SK-N-DZ (cell line): Measurements from ENCODE around the gene GFI1B. TPM values are rescaled to one million over a fixed set of nuclear protein-coding genes. Genes with fewer than 3 reads are reported as not detected.

ENCODE experiments used
- DNase-seq: peaks from one replicate; pipeline ENCODE4 v3.0.0-alpha.2; 2015; ENCODE audit warnings: low spot score
- polyA plus RNA-seq, 2 experiments: library from polyadenylated mRNA; depleted of rRNA; stranded (reverse); fragments of >200 nt; gene quantifications; 2 replicates each; pipeline ENCODE4 v1.2.3, GENCODE V29; 2014

GFI1B gene
- 0.03 TPM in 1 of 2 replicates, not detected in the other for polyA plus RNA-seq (2014; cell fraction: cytosol; rRNA removed)
- not detected in 2 replicates for polyA plus RNA-seq (2014; cell fraction: nucleus; rRNA removed)

DNA sequence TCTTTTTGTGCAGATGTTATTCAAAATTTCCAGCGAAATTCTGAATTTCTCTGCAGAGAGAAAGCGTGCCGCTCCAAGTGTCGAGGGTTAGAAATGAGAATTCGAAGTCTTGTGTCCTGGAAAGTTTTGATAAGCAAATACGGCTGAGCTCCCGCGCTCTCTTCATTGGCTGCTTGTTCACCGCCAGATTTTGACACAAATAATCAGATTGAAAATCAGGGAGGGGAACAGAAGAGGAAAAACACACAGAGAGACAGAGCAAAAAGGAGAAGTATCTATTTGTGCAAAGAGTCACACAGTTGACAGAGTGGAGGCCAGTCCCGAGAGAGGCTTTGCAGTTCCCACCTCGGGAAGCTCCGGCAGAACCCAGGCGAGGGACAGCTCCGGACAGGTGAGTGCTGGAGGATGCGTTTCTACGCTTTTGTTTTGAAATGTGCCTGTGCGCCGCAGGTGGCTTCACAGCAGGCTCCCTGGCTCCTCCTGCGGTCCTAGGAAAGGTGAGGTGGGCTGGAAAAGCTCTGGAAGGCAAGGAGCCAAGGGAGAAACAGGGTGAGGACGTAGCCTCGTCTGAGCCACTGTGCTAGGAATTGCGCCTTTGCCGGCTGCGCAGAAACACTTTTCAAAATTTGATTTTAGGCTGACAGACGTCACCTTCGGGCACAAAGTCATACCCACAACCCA is at the start of gene GFI1B:
Gene GFI1B (plus strand): TSS at position 244 of the 681 bp plus-strand sequence. CDS start 7,985 bp downstream, outside the sequence.
- no peak for DNase-seq

DNA sequence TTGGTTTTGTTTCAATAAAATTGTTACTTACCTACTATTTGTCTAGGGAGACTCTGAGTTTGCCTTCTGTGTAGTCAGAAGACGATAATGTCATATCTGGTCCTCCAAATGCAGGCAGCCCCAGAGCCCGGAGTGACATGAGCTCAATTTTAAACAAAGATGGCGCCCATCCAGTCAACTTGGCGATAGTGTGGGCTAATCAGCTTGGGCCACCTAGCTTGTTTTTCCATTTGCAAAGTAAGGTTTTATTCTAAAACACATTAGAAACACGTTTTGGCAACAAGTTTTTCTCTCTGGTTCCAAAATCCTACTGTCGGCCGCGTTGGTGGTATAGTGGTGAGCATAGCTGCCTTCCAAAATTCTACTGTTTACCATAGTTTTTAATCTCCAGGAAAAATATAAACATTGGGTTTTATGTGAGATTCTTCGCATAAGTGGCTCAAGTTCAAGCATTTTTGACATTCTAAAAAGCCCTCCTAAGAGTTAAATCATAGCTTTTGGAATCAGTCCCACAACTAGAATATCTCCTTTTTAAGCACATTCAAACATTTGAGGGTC is 47.2 kb upstream of the GFI1B start:
- DNase-seq = no peak

GRCh38 chr9:132935026-132935425 is 43.5 kb upstream of the GFI1B start:
- no peak for DNase-seq

GRCh38 chr9:132937463-132937901 is 41.0 kb upstream of the GFI1B start:
- no peak for DNase-seq

DNA sequence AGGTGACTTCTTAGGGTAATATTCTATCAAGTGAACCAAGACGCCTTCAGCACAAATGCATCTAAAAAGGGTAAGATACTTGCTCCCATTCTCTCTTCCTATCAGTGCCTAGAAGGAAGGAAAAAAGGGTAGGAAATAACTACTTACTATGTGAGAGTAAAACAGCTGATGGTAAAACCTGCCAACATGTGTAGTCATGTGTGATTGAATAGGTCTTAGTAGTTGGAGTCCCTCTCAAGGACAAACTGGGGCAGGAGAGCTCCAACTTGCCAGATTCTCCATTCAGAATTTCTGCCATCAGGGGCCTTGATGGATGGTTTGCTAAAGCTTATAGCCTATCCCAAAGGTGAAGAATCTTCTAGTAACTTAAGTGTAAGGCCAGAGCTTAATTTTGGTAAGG is 39.3 kb upstream of the GFI1B start:
- DNase-seq = no peak

- no peak for DNase-seq
Observed at GRCh38 chr9:132942541-132943182, 35.8 kb upstream of the GFI1B start.

DNA sequence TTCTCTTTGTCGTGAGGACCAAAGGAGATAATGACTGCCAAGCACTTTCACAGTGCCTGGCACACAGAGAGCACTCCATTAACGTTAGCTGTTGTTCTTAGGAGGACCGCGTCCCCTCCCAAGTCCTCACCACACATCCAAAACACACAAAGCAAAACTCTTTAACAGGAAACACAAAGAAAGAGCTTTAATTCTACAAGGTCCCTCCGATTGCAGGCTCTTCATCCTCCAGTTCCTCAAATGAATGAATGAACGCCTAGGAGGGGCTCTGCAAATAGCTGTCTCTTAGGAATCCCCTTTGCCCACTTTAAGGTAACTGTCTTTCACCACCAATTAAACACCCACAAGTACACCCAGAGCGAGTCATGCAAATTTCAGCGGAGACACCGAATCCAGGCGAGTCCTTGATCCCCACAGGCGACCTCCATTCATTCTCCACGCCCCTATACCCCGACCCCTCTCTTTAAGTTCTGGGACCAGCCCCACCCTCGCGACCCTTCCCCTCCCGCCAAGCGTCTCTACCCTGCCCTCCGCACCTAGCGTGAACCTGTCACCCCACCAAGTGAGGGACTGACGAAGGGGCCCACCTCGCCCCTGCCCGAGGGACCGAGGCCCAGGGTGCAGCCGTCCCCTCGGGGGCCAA is 34.7 kb upstream of the GFI1B start:
- DNase-seq = no peak

GRCh38 chr9:132944294-132945185 is 34.0 kb upstream of the GFI1B start, which contains the start of gene TSC1:
Gene TSC1 (minus strand): TSS chr9:132944616. CDS start chr9:132928872, 15,744 bp downstream.
- DNase-seq = peak; percentile 95

- DNase-seq = no peak
Observed at GRCh38 chr9:132945186-132946130, 33.0 kb upstream of the GFI1B start.

DNA sequence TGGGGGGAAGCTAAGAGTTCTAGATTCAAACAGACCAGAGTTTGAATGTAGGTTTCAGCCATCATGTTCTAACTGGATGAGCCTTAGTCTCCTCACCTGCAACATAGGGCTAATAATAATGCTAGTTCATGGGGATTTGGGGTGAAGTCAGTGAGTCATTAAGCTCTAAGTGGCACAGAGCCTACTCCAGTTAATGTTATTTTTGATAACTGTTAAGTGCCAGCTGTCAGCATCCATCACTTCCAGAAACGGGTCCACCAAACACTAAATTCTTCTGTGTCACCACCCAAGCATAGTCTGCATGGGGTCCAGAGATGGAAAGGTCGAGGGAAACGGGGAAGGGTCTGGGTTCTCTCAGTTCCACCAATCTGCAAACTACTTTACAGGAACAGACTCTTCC is 32.3 kb upstream of the GFI1B start:
- no peak for DNase-seq

GRCh38 chr9:132946631-132947295 is 31.7 kb upstream of the GFI1B start:
- DNase-seq = no peak

- no peak for DNase-seq
Observed at GRCh38 chr9:132947756-132948155, 30.7 kb upstream of the GFI1B start.

- DNase-seq = no peak
Observed at GRCh38 chr9:132948482-132949050, 29.9 kb upstream of the GFI1B start.

- DNase-seq = no peak
Observed at GRCh38 chr9:132949709-132950108, 28.8 kb upstream of the GFI1B start.

DNA sequence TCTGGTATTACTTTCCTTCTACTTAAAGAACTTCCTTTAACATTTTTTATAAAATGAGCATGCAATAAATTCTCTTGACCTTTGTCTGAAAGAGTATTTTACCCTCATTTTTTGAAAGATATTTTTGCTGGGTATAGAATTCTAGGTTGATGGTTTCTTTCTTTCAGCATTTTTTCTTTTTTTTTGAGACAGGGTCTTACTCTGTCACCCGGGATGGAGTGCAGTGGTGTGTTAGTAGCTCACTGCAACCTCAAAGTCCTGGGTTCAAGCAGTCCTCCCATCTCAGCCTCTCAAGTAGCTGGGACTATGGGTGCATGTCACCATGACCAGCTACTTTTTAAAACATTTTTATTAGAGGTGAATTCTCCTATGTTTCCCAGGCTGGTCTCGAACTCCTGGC is 23.4 kb upstream of the GFI1B start:
- DNase-seq = no peak

DNA sequence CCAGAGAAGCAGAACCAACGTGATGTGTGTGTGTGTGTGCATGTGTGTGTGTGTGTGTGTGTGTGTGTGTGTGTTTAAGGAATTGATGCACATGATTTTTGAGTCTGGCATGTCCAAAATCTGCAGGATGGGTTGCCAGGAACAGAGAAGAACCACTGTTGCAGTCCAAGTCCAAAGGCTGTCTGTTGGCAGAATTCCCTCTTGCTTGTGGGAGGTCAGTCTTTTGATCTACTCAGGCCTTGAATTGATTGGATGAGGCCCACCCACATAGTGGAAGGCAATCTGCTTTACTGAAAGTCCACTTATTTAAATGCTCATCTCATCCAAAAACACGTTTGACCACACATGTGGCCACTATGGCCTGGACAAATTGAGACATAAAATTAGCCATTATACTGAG is 22.7 kb upstream of the GFI1B start:
- no peak for DNase-seq

- no peak for DNase-seq
Observed at GRCh38 chr9:132957805-132958204, 20.7 kb upstream of the GFI1B start.

- DNase-seq = no peak
Observed at GRCh38 chr9:132961002-132961401, 17.5 kb upstream of the GFI1B start.

DNA sequence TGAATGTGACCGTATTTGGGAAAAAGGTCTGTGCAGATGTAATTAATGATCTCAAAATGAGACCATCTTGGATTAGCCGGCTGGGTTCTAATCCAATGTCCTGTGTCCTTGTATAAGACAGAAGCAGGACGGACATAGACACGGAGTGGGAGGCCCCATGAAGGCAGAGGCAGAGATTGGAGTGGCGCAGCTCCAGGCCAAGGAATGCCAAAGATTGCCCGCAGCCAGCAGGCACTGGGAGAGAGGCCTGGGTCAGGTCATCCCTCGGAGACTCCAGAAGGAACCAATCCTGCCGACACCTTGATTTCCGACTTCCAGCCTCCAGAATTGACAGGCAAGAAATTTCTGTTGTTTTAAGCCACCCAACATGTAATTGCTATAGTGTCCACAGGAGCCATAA is 13.0 kb upstream of the GFI1B start:
- no peak for DNase-seq
